HG03565 (cell line): ENCODE measurements around the gene NCF2.
A peak's percentile ranks its signal among the peaks of the same experiment; 100 is the strongest.

Experiments used
- ATAC-seq: cut with Tn5 transposase; IDR thresholded peaks from one replicate; pipeline ENCODE4 v1.9.1; 2021; ENCODE audit warnings: mild to moderate bottlenecking, moderate library complexity; ENCODE audit not compliant: unreplicated experiment

The NCF2 gene

GRCh38 chr1:183585038-183585437 is 5.2 kb downstream of the NCF2 start:
- no peak for ATAC-seq

GRCh38 chr1:183584147-183584546 is 6.1 kb downstream of the NCF2 start:
- ATAC-seq, result no peak

DNA sequence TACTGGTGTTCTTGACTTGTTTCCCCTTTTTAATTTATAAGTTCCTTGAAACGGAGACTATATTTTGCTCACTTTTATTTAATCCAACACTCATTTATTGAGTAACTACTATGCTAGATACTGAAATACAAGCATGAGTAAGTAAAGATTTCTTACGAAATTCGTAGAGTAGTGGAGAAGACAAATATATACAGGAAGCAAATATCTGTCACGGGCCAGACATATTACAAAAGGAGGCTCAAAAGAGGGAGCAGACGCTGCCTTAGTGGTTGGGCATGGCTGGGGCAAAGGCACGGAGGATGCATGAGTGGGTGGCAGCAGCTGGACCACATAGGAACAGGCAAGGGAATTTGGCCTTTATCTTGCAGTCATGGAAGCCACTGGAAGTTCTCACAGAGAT is 6.8 kb downstream of the NCF2 start:
- ATAC-seq, result no peak

DNA sequence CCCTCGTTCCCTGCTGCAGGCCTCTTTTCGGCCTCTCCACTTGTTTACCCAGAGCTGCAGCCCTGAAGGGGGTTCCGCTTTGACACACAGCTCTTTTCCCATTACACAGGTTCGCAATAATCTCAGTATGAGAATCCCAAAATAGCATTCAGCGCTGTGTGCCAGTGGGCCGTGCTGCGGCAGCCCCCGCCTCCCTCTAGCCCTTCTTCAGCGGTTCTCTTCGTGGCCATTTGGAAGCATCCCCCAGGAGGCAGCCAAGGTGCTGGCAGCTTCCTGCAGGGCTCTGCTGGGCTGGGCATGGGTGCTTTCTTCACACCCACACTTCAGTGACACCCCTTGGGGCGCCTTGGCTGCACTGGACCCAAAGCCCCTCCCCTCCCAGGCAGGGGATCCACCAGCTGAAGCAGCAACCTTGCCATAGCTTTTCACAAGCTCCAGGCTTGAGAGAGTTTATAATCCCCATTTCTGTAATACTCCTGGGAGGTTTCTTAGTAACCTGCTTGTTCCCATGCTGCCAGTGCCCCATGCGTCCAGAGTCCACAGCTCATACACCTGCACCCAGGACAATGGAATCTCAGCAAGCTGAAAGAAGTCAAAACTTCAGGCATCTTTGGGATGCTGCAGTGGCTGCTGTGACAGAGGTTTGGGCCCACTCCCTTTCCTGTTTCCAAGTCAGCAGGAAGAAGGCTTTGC is 8.1 kb downstream of the NCF2 start:
- no peak for ATAC-seq

DNA sequence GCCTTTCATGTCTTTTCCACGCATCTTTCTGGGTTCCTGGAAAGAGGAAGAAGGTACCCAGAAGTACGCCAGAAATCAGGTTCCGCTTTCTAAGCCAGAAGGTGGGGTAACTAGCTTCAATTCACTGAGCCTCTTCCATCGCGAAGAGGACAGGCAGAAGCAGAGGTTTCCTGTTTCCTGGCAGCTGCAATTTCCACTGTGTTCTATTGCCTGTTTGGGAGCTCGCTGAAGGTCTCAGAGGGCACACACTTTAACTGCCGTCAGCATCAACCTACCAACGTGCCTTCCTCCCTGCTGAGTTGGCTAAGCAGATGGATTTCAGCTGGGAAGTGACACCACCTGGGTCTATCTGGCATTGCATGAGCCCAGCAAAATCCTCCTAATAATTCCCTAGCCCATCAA is 10.0 kb downstream of the NCF2 start:
- peak; percentile 53 for ATAC-seq

DNA sequence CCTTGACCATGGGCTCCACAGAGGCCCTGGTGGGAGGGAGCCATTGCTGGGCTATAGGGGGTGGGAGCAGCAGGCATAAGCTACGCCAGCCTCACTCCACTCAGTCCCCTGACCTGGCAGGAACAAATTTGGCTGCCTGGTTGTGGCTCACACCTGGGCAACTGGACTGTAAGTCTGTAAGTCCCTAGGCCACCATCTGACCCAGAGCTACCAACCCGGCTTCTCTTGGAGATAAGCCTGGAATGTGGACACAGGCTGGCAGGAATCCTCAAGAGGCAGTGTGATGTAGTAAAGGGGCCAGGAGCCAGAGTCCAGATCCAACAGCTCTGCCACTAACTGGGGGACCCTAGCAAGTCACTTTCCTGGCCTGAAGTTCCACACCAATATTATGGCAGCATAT is 11.4 kb downstream of the NCF2 start:
- ATAC-seq, result no peak

DNA sequence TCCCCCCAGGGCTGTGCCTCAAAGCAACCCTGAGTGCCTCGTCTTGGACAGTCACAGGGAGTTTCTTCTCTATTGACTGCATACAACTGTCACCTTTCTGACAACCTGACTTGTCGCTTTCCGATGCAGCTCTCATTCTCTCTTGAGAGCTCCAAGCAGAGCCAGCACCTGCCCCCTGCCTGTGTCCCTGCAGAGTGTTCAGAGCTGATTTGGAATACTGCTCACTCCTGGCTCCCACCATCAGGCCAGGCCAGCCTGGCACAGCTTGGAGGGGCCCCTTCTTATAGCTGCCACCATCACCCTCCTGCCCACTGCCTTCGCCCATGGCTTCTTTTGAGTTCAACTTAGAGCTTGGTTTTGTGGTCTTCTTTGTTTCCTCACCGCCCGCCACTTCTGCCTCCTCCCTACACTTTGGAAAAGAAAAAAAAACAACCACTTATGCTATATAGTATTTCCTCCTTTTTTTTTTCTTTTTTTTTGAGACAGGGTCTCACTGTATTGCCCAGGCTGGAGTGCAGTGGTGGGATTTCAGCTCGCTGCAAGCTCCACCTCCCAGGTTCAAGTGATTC is 12.3 kb downstream of the NCF2 start:
- ATAC-seq, result no peak

DNA sequence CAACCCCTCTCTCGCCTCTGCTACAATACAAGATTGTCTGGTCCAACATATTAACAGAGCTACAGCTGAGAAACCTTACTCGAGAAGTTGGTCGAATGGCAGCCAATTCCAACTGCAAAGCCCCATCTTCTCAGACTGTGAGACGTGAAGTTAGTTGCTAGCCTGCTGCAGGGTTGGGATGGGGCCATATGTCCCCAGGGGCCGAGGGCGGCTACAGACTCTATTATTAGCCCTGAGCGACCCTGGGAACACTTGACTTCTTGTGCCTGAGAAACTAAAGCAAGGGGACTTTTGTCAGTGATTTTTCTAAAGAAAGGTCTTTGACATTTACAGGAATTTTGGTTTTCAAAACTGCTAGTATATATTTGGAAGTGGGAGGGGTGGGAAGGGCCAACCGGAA is 13.7 kb downstream of the NCF2 start:
- ATAC-seq, result no peak

GRCh38 chr1:183575606-183576005 is 14.7 kb downstream of the NCF2 start:
- ATAC-seq, result no peak

DNA sequence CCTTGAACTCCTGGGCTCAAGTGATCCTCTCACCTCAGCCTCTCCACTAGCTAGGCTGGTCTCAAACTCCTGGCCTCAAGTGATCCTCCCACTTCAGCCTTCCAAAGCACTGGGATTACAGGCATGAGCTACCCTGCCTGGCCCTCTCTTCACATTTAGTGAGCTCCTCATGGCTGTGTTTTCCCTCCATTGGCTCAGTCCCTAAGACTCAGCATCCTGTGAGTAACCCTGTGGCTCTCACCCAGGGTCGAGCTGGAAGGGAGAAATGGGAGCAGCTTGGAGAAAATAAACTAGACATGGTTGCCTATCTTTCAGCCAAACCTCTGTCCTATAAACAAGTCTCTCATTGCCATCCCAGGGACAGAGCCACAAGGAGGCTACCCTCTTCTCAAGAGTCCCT is 17.5 kb downstream of the NCF2 start:
- ATAC-seq, result no peak

GRCh38 chr1:183571678-183572268 is 18.5 kb downstream of the NCF2 start:
- no peak for ATAC-seq

- ATAC-seq, result no peak
Measured at GRCh38 chr1:183570451-183570850, 19.8 kb downstream of the NCF2 start.

DNA sequence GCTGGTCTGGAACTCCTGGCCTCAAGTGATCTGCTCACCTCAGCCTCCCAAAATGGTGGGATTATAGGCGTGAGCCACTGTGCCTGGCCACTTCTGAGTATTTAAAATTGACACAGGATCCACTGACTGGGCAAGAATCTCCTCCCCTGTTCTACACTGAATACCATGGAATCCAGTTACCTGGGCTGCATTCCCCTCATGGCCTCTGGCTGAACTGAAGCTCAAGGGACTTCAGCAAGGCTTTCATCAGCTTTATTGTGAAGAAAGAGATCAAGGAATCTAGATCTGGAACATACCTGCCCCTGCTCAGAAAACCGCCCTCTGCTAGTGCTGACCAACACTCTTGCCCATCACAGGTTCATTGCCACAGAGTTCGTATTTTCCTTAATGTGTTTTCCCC is 20.5 kb downstream of the NCF2 start:
- no peak for ATAC-seq

GRCh38 chr1:183569141-183569540 is 21.1 kb downstream of the NCF2 start:
- ATAC-seq, result no peak

GRCh38 chr1:183568176-183569021 is 21.9 kb downstream of the NCF2 start:
- no peak for ATAC-seq

GRCh38 chr1:183567584-183567983 is 22.7 kb downstream of the NCF2 start:
- ATAC-seq, result peak; percentile 72

DNA sequence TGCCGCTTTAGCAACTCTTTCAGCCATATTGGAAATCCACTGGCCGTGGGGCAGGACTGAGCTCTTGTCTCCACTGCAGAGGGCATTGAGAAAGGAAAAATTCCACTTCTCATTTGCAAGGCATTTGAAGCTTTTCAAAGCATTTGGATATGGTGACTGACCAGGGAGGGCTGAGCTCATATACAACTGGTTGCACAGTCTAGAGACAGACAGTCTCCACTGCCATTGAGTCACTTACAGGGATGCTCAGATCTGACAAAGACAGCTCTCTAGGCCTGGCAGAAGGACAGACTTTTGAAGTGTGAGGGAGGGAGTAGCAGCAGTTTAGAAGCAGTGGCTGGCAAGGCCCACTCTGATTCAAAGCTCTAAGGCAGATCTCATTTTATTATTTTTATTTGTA is 24.2 kb downstream of the NCF2 start:
- no peak for ATAC-seq

DNA sequence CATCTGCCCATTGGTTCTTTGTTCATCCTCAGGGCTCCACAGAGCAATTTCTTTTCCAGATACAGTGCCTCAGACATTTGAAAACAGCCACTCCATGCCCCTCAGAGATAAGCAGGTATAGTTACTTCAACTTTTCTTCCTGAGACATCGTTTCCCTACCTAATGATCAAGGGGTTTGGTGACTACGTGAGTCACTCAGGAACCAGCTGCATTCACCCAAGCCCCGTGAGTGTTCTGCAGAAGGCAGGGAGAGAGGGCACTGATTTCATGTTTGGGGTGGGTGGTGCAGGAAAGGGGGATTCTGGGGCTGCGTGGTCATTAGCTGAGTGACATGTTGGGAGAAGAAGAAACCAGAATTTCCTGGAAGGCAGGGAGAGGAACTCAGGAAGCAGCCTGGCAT is 25.0 kb downstream of the NCF2 start:
- no peak for ATAC-seq

- no peak for ATAC-seq
Measured at GRCh38 chr1:183562701-183563100, 27.6 kb downstream of the NCF2 start.

GRCh38 chr1:183559061-183559460 is 31.2 kb downstream of the NCF2 start:
- no peak for ATAC-seq

GRCh38 chr1:183554577-183554976 is 35.7 kb downstream of the NCF2 start:
- ATAC-seq, result no peak

DNA sequence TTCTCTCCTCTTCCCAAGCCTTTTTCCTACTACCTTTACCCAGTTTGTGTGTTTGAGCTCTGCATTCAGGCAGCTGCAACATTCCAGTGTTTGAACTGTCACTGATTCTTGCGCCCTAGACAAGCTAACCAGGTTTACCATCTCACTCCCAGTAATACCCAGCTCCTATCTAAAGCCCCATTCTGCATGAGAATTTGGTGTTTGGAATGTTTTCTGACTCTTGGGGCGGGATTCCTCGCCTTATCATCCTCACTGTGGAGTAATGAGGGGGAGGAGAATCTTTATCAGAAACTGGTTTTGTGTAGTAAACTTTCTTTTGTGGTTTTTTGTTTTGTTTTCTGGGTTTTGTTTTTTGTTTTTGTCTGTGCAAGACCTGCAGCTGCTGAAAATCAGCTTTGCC is 36.5 kb downstream of the NCF2 start:
- no peak for ATAC-seq
